Neural cell (in vitro differentiated cells): Measurements from ENCODE around the gene LRRC61.

Source experiments
- CTCF ChIP-seq: fragments of 450-650 bp; IDR thresholded peaks from 2 replicates; pipeline ENCODE4 v1.5.1; 2014; ENCODE audit warnings: antibody characterized with exemption, mild to moderate bottlenecking, moderate library complexity; ENCODE audit not compliant: poor library complexity, severe bottlenecking
- EZH2 ChIP-seq: fragments of 200-600, 300-800 bp; shearing (Covaris generic), sonication (generic); IDR thresholded peaks from 2 replicates; pipeline ENCODE4 v1.6.1; 2014; ENCODE audit warnings: antibody characterized with exemption, low read length, borderline replicate concordance, mild to moderate bottlenecking; ENCODE audit not compliant: insufficient read depth, poor library complexity, severe bottlenecking
- RAD21 ChIP-seq: fragments of 450-650 bp; conservative IDR thresholded peaks from 2 replicates; pipeline ENCODE4 v1.6.1; 2014; ENCODE audit warnings: antibody characterized with exemption, mild to moderate bottlenecking, moderate library complexity
- REST ChIP-seq: IDR thresholded peaks from 2 replicates; pipeline ENCODE4 v1.6.1; 2012; ENCODE audit warnings: borderline replicate concordance
- SMC3 ChIP-seq: fragments of 450-650 bp; conservative IDR thresholded peaks from 2 replicates; pipeline ENCODE4 v1.6.1; 2014; ENCODE audit warnings: antibody characterized with exemption, mild to moderate bottlenecking, moderate library complexity; ENCODE audit not compliant: poor library complexity

GRCh38 chr7:150361807-150362621, 38.9 kb downstream of the LRRC61 start:
- TF ChIP-seq CTCF (no peak), SMC3 (no peak), REST (no peak), RAD21 (no peak), EZH2 (no peak)
